GM23248 (cell line): ENCODE data around the gene SPACA9. TPM values are rescaled to one million over a fixed set of nuclear protein-coding genes. Genes with fewer than 3 reads are reported as not detected.
A peak's percentile ranks its signal among the peaks of the same experiment; 100 is the strongest.

Experiments
- DNase-seq: peaks from one replicate; pipeline ENCODE4 v3.0.0-alpha.2; 2015
- H2AFZ ChIP-seq: fragments of 200-600 bp; sonication (generic); 2 replicates; pipeline ENCODE4 v1.6.1; 2016; ENCODE audit warnings: antibody characterized with exemption
- H3F3A ChIP-seq: fragments of 200-600 bp; sonication (generic); 2 replicates; pipeline ENCODE4 v1.6.1; 2016; ENCODE audit warnings: mild to moderate bottlenecking, antibody characterized with exemption, mixed run types; ENCODE audit not compliant: insufficient read depth
- H3K27ac ChIP-seq: fragments of 200-600 bp; sonication (generic); 2 replicates; pipeline ENCODE4 v1.5.1; 2016; ENCODE audit warnings: mild to moderate bottlenecking
- H3K27me3 ChIP-seq: fragments of 200-600 bp; sonication (generic); replicated peaks from 2 replicates; pipeline ENCODE4 v1.6.1; 2016; ENCODE audit warnings: mild to moderate bottlenecking; ENCODE audit not compliant: insufficient read depth
- H3K36me3 ChIP-seq: fragments of 200-600 bp; sonication (generic); 2 replicates; pipeline ENCODE4 v1.6.1; 2016; ENCODE audit warnings: low read depth, mild to moderate bottlenecking
- H3K4me1 ChIP-seq: fragments of 200-600 bp; sonication (generic); 2 replicates; pipeline ENCODE4 v1.6.1; 2016; ENCODE audit warnings: mild to moderate bottlenecking; ENCODE audit not compliant: insufficient read depth
- H3K4me2 ChIP-seq: fragments of 200-600 bp; sonication (generic); one replicate; pipeline ENCODE4 v1.6.1; 2016; ENCODE audit warnings: mild to moderate bottlenecking; ENCODE audit not compliant: unreplicated experiment
- H3K4me3 ChIP-seq: fragments of 200-600 bp; sonication (generic); 2 replicates; pipeline ENCODE4 v1.5.1; 2016; ENCODE audit warnings: mild to moderate bottlenecking
- H3K79me2 ChIP-seq: fragments of 200-600 bp; sonication (generic); 2 replicates; pipeline ENCODE4 v1.6.1; 2016; ENCODE audit warnings: mild to moderate bottlenecking; ENCODE audit not compliant: insufficient read depth
- H3K9ac ChIP-seq: fragments of 200-600 bp; sonication (generic); 2 replicates; pipeline ENCODE4 v1.6.1; 2016; ENCODE audit warnings: mild to moderate bottlenecking
- H3K9me2 ChIP-seq: fragments of 200-600 bp; sonication (generic); 2 replicates; pipeline ENCODE4 v1.6.1; 2016; ENCODE audit warnings: mixed run types, mild to moderate bottlenecking, moderate library complexity; ENCODE audit not compliant: insufficient read depth
- H3K9me3 ChIP-seq: fragments of 200-600 bp; sonication (generic); one replicate; pipeline ENCODE4 v1.6.1; 2017; ENCODE audit warnings: low read depth
- H4K20me1 ChIP-seq: fragments of 200-600 bp; sonication (generic); 2 replicates; pipeline ENCODE4 v1.6.0; 2016; ENCODE audit not compliant: insufficient read depth
- EZH2 ChIP-seq: fragments of 200-600 bp; sonication (generic); IDR thresholded peaks from 2 replicates; pipeline ENCODE4 v1.6.1; 2018; ENCODE audit warnings: antibody characterized with exemption, mild to moderate bottlenecking; ENCODE audit not compliant: insufficient read depth, poor library complexity, severe bottlenecking
- EZH2phosphoT487 ChIP-seq: fragments of 200-600 bp; sonication (generic); IDR thresholded peaks from 2 replicates; pipeline ENCODE4 v1.6.1; 2018; ENCODE audit warnings: antibody characterized with exemption, moderate library complexity, mild to moderate bottlenecking, low read depth; ENCODE audit not compliant: insufficient read depth
- WGBS, 2 experiments: methylation state at CpG; one replicate each; pipeline ENCODE4 v1.1.6; 2015 to 2017; ENCODE audit warnings: low lambda C conversion rate in 2 of 2, low coverage in 1 of 2; ENCODE audit errors: missing lambda C conversion rate in 2 of 2; 5-methylcytosine and 5-hydroxymethylcytosine counted together
- in situ Hi-C: fragments of 300-500 bp; cut with MboI; formaldehyde crosslinking; loops from 2 replicates; pipeline ENCODE4 v1.15.0; 2020
- polyA plus RNA-seq: library from polyadenylated mRNA; unstranded; fragments of >200 nt; fragmentation: Nextera tagmentation; extraction: Ambion mirVana; gene quantifications from 2 replicates; pipeline ENCODE4 v1.2.1, GENCODE V29; 2016
- total RNA-seq: library from RNA; depleted of rRNA; stranded (reverse); fragments of >200 nt; shearing (Covaris generic); gene quantifications from 2 replicates; pipeline ENCODE4 v1.2.3, GENCODE V29; 2014

SPACA9 gene
- total and polyA plus RNA-seq, 2 experiments from 2014 or later: 6.2 to 9.8 TPM

GRCh38 chr9:132876849-132877248 is 1.8 kb upstream of the SPACA9 start:
- H3K9me3 ChIP-seq: no peaks in the 10 kb centered on the region
- H3K79me2 ChIP-seq: no peaks in the 10 kb centered on the region
- no peaks in the 10 kb centered on the region for H3K27me3 ChIP-seq
- no peak for DNase-seq
- H3K27ac ChIP-seq: no peak overlapping the region
- no peak for TF ChIP-seq EZH2phosphoT487
- TF ChIP-seq EZH2: no peak
- H3K36me3 ChIP-seq: no peaks in the 10 kb centered on the region
- no peak overlapping the region; the same call in 1 of the 2 replicates for H2AFZ ChIP-seq
- H3K4me3 ChIP-seq: no peak overlapping the region
- no peak overlapping the region for H3K9ac ChIP-seq
- H4K20me1 ChIP-seq: no peaks in the 10 kb centered on the region
- H3K4me2 ChIP-seq: no peak overlapping the region
- H3K9me2 ChIP-seq: no peaks in the 10 kb centered on the region
- peaks cover 12% of the 10 kb centered on the region; the same call in 1 of the 2 replicates for H3F3A ChIP-seq
- H3K4me1 ChIP-seq: no peaks in the 10 kb centered on the region
- in situ Hi-C loops: no loop called here
- 35 to 38% methylated on average over 3 of the region's 3 CpGs for WGBS, 2 experiments

- H2AFZ ChIP-seq: peak overlapping the region; percentile 94
- H3K9me3 ChIP-seq: no peaks in the 10 kb centered on the region
- H3K27me3 ChIP-seq: no peaks in the 10 kb centered on the region
- no peak for DNase-seq
- 31 to 32% methylated on average over 14 of the region's 14 CpGs for WGBS, 2 experiments
- peak overlapping the region; percentile 97 for H3K4me3 ChIP-seq
- TF ChIP-seq EZH2phosphoT487 (no peak), EZH2 (no peak)
- H3K4me2 ChIP-seq: peak overlapping the region; percentile 91
- H3K9ac ChIP-seq: peak overlapping the region; percentile 98
- H3K36me3 ChIP-seq: no peaks in the 10 kb centered on the region
- H3K9me2 ChIP-seq: no peaks in the 10 kb centered on the region
- H3K27ac ChIP-seq: no peak overlapping the region
- no peaks in the 10 kb centered on the region for H3K79me2 ChIP-seq
- no peaks in the 10 kb centered on the region for H3K4me1 ChIP-seq
- H3F3A ChIP-seq: peaks cover 12% of the 10 kb centered on the region; the same call in 1 of the 2 replicates
- in situ Hi-C loops: no loop called here
- no peaks in the 10 kb centered on the region for H4K20me1 ChIP-seq
Measured at GRCh38 chr9:132877458-132877823, 1.3 kb upstream of the SPACA9 start.

- TF ChIP-seq EZH2 (no peak), EZH2phosphoT487 (no peak)
- Histone ChIP-seq H3K27me3 (no peaks in the 10 kb centered on the region), H3K4me1 (no peaks in the 10 kb centered on the region), H3K9ac (peak within 1 kb of the TSS; percentile 98), H3K9me3 (no peaks in the 10 kb centered on the region), H3K9me2 (no peaks in the 10 kb centered on the region), H3K4me3 (peak within 1 kb of the TSS; percentile 97), H3K4me2 (peak within 1 kb of the TSS; percentile 91), H4K20me1 (no peaks in the 10 kb centered on the region), H3K79me2 (no peaks in the 10 kb centered on the region), H3F3A (peaks cover 12% of the 10 kb centered on the region; the same call in 1 of the 2 replicates), H2AFZ (peak within 1 kb of the TSS; percentile 94), H3K27ac (peak within 1 kb of the TSS; percentile 67), H3K36me3 (no peaks in the 10 kb centered on the region)
- 1 to 2% methylated on average over 59 to 71 of the region's 89 CpGs for WGBS, 2 experiments
- in situ Hi-C loops: no loop called here
- peak; percentile 90 for DNase-seq
Measured at GRCh38 chr9:132877824-132878694, 639 bp upstream of the SPACA9 start, which contains the start of gene AK8. TSS of gene AK8 (minus strand) at chr9:132878284. CDS start at chr9:132878255, 29 bp downstream.

GRCh38 chr9:132879457-132880323 is 992 bp downstream of the SPACA9 start:
- in situ Hi-C loops: no loop called here
- Histone ChIP-seq H3K4me2 (peak overlapping the region; percentile 91), H4K20me1 (no peaks in the 10 kb centered on the region), H3K36me3 (no peaks in the 10 kb centered on the region), H3K4me3 (peak overlapping the region; percentile 97), H3K9me3 (no peaks in the 10 kb centered on the region), H2AFZ (peak overlapping the region; percentile 94; the same call in 1 of the 2 replicates), H3K9me2 (no peaks in the 10 kb centered on the region), H3K27me3 (no peaks in the 10 kb centered on the region), H3K79me2 (no peaks in the 10 kb centered on the region), H3K27ac (no peak overlapping the region), H3K4me1 (no peaks in the 10 kb centered on the region), H3F3A (peaks cover 12% of the 10 kb centered on the region; the same call in 1 of the 2 replicates), H3K9ac (peak overlapping the region; percentile 98; the same call in 1 of the 2 replicates)
- peak; percentile 12 for DNase-seq
- 79 to 82% methylated on average over 6 of the region's 6 CpGs for WGBS, 2 experiments
- no peak for TF ChIP-seq EZH2phosphoT487
- no peak for TF ChIP-seq EZH2
